Measurements from ENCODE around the gene SLC1A5.

DNA sequence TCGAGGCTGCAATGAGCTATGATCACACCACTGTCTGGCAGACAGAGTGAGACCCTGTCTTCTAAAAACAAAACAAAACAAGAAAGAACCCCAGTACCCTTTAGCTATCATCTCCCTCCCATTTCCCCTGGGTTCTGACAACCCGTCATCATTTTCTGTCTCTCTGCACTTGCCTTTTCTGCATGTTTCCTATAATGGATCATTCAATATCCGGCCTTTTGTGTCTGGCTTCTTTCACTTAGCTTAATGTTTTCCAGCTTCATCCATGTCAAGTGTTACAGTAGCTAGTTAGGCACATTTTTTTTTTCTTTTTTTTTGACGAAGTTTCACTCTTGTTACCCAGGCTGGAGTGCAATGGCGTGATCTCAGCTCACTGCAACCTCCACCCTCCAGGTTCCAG lies 45.7 kb upstream of the SLC1A5 start:
- TF ChIP-seq, protein P1, sequence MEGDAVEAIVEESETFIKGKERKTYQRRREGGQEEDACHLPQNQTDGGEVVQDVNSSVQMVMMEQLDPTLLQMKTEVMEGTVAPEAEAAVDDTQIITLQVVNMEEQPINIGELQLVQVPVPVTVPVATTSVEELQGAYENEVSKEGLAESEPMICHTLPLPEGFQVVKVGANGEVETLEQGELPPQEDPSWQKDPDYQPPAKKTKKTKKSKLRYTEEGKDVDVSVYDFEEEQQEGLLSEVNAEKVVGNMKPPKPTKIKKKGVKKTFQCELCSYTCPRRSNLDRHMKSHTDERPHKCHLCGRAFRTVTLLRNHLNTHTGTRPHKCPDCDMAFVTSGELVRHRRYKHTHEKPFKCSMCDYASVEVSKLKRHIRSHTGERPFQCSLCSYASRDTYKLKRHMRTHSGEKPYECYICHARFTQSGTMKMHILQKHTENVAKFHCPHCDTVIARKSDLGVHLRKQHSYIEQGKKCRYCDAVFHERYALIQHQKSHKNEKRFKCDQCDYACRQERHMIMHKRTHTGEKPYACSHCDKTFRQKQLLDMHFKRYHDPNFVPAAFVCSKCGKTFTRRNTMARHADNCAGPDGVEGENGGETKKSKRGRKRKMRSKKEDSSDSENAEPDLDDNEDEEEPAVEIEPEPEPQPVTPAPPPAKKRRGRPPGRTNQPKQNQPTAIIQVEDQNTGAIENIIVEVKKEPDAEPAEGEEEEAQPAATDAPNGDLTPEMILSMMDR (IDR thresholded peaks at IDR 0.05; ENCODE audit: low read length): no peak
- no peak for TF ChIP-seq EZH2 (optimal IDR thresholded peaks at IDR 0.05; ENCODE audit: low read depth, low read length)

Data from MM.1S (cell line).